K562 (cell line): ENCODE data around the gene OGN. TPM values are rescaled to one million over a fixed set of nuclear protein-coding genes. Genes with fewer than 3 reads are reported as not detected.

ENCODE experiments used
- ATAC-seq: fragments of 200-7000 bp; cut with Tn5 transposase; 3 replicates; pipeline ENCODE4 v1.9.1; 2020; ENCODE audit warnings: moderate library complexity
- BruUV-seq: library from RNA; stranded (reverse); fragments of 400-500 nt; replicated peaks from 2 replicates; lab custom pipeline; 2021; lab: Mats Ljungman, UMichigan
- CTCF ChIA-PET: fragments of 300-600 bp; formaldehyde crosslinking; extraction: SDS; loops from one replicate; lab custom pipeline; 2021; ENCODE audit warnings: low intra/inter-chr PET ratio; lab: Yijun Ruan, JAX
- POLR2A ChIA-PET: fragments of 300-600, 350-650 bp; sonication (Branson Sonifier 250); formaldehyde crosslinking; extraction: SDS; loops from one replicate; lab custom pipeline; 2021; ENCODE audit warnings: antibody characterized with exemption, inconsistent platforms; lab: Yijun Ruan, JAX
- DNase-seq, 4 experiments: peaks; one replicate each; pipeline versions ENCODE4 v3.0.0 to v3.0.0-alpha.2; 2011 to 2018; ENCODE audit warnings: low spot score in 3 of 4, mixed read lengths in 3 of 4; ENCODE audit errors: extremely low read depth in 1 of 4
- FAIRE-seq: peaks from 2 replicates; lab custom pipeline; 2011; peaks lifted over from hg19 to GRCh38; lab: Jason Lieb, UNC
- H2AFZ ChIP-seq: 2 replicates; pipeline ENCODE4 v1.6.0; 2011; ENCODE audit warnings: low read depth, low read length, control low read depth, inconsistent platforms
- H3K27ac ChIP-seq: fragments of 200-600 bp; 3 replicates; pipeline ENCODE4 v1.8.0; 2011; ENCODE audit warnings: low read depth, mild to moderate bottlenecking, control low read depth, inconsistent platforms, low read length, moderate library complexity, mixed read lengths; ENCODE audit errors: extremely low read depth
- H3K27me3 ChIP-seq, 2 experiments: fragments of 300-600 bp in 1 of 2; 2 replicates in 1 of 2; 3 replicates in 1 of 2; pipeline versions ENCODE4 v1.6.0 to v1.8.0; 2011; ENCODE audit warnings: inconsistent platforms in 2 of 2, low read length in 2 of 2, mild to moderate bottlenecking in 1 of 2, mixed read lengths in 1 of 2, moderate library complexity in 1 of 2; ENCODE audit not compliant: control insufficient read depth in 2 of 2, insufficient read depth in 2 of 2
- H3K36me3 ChIP-seq: fragments of 300-600 bp; 3 replicates; pipeline ENCODE4 v1.8.0; 2011; ENCODE audit warnings: mild to moderate bottlenecking, low read length, inconsistent platforms; ENCODE audit not compliant: control insufficient read depth, insufficient read depth
- H3K4me1 ChIP-seq, 2 experiments: fragments of 200-600 bp in 1 of 2; replicated peaks in 1 of 2; 2 replicates in 1 of 2; 3 replicates in 1 of 2; pipeline versions ENCODE4 v1.5.1 to v1.8.0; 2011; ENCODE audit warnings: inconsistent platforms in 2 of 2, low read length in 2 of 2, mild to moderate bottlenecking in 1 of 2, mixed read lengths in 1 of 2, moderate library complexity in 1 of 2; ENCODE audit not compliant: control insufficient read depth in 2 of 2, insufficient read depth in 2 of 2
- H3K4me2 ChIP-seq: 2 replicates; pipeline ENCODE4 v1.6.1; 2011; ENCODE audit warnings: low read length, control low read depth, inconsistent platforms, mixed read lengths; ENCODE audit not compliant: insufficient read depth
- H3K4me3 ChIP-seq: fragments of 200-600 bp; sonication (generic), shearing (Covaris generic); 2 replicates; pipeline ENCODE4 v1.5.1; 2016; ENCODE audit warnings: control low read depth, inconsistent platforms
- H3K79me2 ChIP-seq: fragments of 200-600 bp; 3 replicates; pipeline ENCODE4 v1.8.0; 2011; ENCODE audit warnings: low read length, inconsistent platforms; ENCODE audit not compliant: control insufficient read depth, insufficient read depth
- H3K9ac ChIP-seq, 2 experiments: 2 replicates each; pipeline versions ENCODE4 v1.6.0 to v1.6.1; 2011; ENCODE audit warnings: low read depth in 2 of 2, low read length in 2 of 2, control low read depth in 1 of 2, inconsistent platforms in 1 of 2, mild to moderate bottlenecking in 1 of 2, mixed read lengths in 1 of 2; ENCODE audit not compliant: insufficient read depth in 1 of 2
- H3K9me1 ChIP-seq: one replicate; pipeline ENCODE4 v1.6.0; 2011; ENCODE audit warnings: inconsistent platforms, mild to moderate bottlenecking, low read length, moderate library complexity; ENCODE audit not compliant: control insufficient read depth, insufficient read depth
- H3K9me3 ChIP-seq: replicated peaks from 2 replicates; pipeline ENCODE4 v1.5.1; 2011; ENCODE audit warnings: low read depth, low read length, inconsistent platforms; ENCODE audit not compliant: control insufficient read depth, insufficient read depth
- H4K20me1 ChIP-seq: replicated peaks from 2 replicates; pipeline ENCODE4 v1.6.1; 2011; ENCODE audit warnings: low read length, inconsistent platforms, mixed read lengths; ENCODE audit not compliant: control insufficient read depth, insufficient read depth
- CC2D1A ChIP-seq: fragments of 450-650 bp; IDR thresholded peaks from 2 replicates; pipeline ENCODE4 v1.6.1; 2017; ENCODE audit warnings: mild to moderate bottlenecking
- ELF2 ChIP-seq: fragments of 250-450 bp; sonication (Bioruptor Pico); IDR thresholded peaks from 2 replicates; pipeline ENCODE4 v1.5.0; 2021; ENCODE audit warnings: mild to moderate bottlenecking
- NFIC ChIP-seq: fragments of 450-650 bp; IDR thresholded peaks from 2 replicates; pipeline ENCODE4 v1.6.1; 2017; ENCODE audit warnings: mild to moderate bottlenecking, inconsistent platforms
- PURB ChIP-seq: sonication (generic); formaldehyde crosslinking; IDR thresholded peaks from 2 replicates; pipeline ENCODE4 v1.9.0; 2021; ENCODE audit warnings: low read depth, mild to moderate bottlenecking, missing genetic modification reagents
- SMAD3 ChIP-seq: fragments of 450-650 bp; formaldehyde crosslinking; conservative IDR thresholded peaks from 2 replicates; pipeline ENCODE4 v1.4.0; 2020; ENCODE audit warnings: mild to moderate bottlenecking
- STAG1 ChIP-seq: sonication (generic); formaldehyde crosslinking; IDR thresholded peaks from 2 replicates; pipeline ENCODE4 v1.5.0; 2020; ENCODE audit warnings: missing genetic modification reagents, borderline replicate concordance
- THRAP3 ChIP-seq: fragments of 450-650 bp; IDR thresholded peaks from 2 replicates; pipeline ENCODE4 v1.6.1; 2016; ENCODE audit warnings: mild to moderate bottlenecking, inconsistent platforms, borderline replicate concordance
- U2AF2 ChIP-seq: fragments of 200-400 bp; formaldehyde crosslinking; optimal IDR thresholded peaks from 2 replicates; pipeline ENCODE3; 2017; ENCODE audit warnings: low read depth, mild to moderate bottlenecking, low read length
- ZNF197 ChIP-seq: fragments of 200-800 bp; sonication (Bioruptor generic); IDR thresholded peaks from 2 replicates; pipeline ENCODE4 v1.6.1; 2016; ENCODE audit warnings: low read depth, missing genetic modification characterization, missing compliant biosample characterization
- ZNF644 ChIP-seq: fragments of 200-800 bp; sonication (Bioruptor generic); IDR thresholded peaks from 2 replicates; pipeline ENCODE4 v1.6.1; 2016; ENCODE audit warnings: low read depth, missing genetic modification characterization, missing compliant biosample characterization
- WGBS: fragments of 100-300 bp; shearing (Covaris generic); methylation state at CpG from one replicate; pipeline ENCODE4 v1.1.6; 2016; ENCODE audit warnings: low coverage, mixed read lengths; ENCODE audit not compliant: insufficient coverage; ENCODE audit errors: missing lambda C conversion rate; 5-methylcytosine and 5-hydroxymethylcytosine counted together
- in situ Hi-C: fragments of 300-500 bp; cut with MboI; formaldehyde crosslinking; loops from 4 replicates; pipeline ENCODE4 v1.15.0; 2018; ENCODE audit warnings: inconsistent platforms, mixed read lengths
- intact Hi-C: fragments of 100-400 bp; cut with micrococcal nuclease; formaldehyde crosslinking; loops from 2 replicates; pipeline ENCODE4 v1.14.2; 2022
- polyA plus RNA-seq, 8 experiments: library from polyadenylated mRNA; depleted of rRNA in 4 of 8; stranded (reverse) in 5 of 8; unstranded in 3 of 8; fragments of >200 nt; fragmentation: Nextera tagmentation in 2 of 8; fragmentation: Illumina TruSeq in 1 of 8; extraction: Ambion mirVana in 2 of 8; extraction: Trizol in 1 of 8; gene quantifications; 2 replicates each; pipeline versions ENCODE4 v1.2.1 to v1.2.3, GENCODE V29; 2011 to 2014; ENCODE audit warnings: inconsistent platforms in 1 of 8, missing spikeins in 1 of 8
- total RNA-seq, 7 experiments: library from RNA; depleted of rRNA in 6 of 7; stranded (reverse); fragments of >200 nt in 6 of 7; fragmentation: Illumina TruSeq in 2 of 7; extraction: Trizol in 2 of 7; gene quantifications; 2 replicates each; pipeline versions ENCODE4 v1.2.1 to v1.2.3, GENCODE V29; 2011 to 2021; ENCODE audit warnings: low replicate concordance in 1 of 7

Gene OGN
- total and polyA plus RNA-seq, 9 of the 15 experiments (the other 6 are each of a cell fraction or from before 2014, with no cell fraction given), result 0.07 to 0.17 TPM; not detected in 7

GRCh38 chr9:92333282-92333634 lies 71.1 kb downstream of the OGN start:
- CTCF ChIA-PET, result no interaction called here
- DNase-seq, result no peak
- in situ Hi-C loops, result no loop called here

More at GRCh38 chr9:92333282-92333634, 71.1 kb downstream of the OGN start:
- FAIRE-seq (no peak), ATAC-seq (no peak)
- no peak overlapping the region for H3K4me3 ChIP-seq
- no peak overlapping the region for H3K4me2 ChIP-seq
- H3K9me1 ChIP-seq, result no peaks in the 10 kb centered on the region
- H3K27me3 ChIP-seq, result no peaks in the 10 kb centered on the region
- POLR2A ChIA-PET, result no interaction called here
- no peak overlapping the region for H3K9ac ChIP-seq
- TF ChIP-seq STAG1 (CRISPR knock-in tag) (no peak), ELF2 (CRISPR knock-in tag) (no peak), THRAP3 (no peak), CC2D1A (no peak), U2AF2 (no peak), ZNF197 (CRISPR knock-in tag) (no peak), ZNF644 (no peak), SMAD3 (CRISPR knock-in tag) (no peak), NFIC (no peak), PURB (CRISPR knock-in tag) (no peak)
- intact Hi-C loops, result no loop called here
- WGBS, result 97% methylated on average over 2 of the region's 2 CpGs
- H3K36me3 ChIP-seq, result peaks cover 39% of the 10 kb centered on the region
- no peaks in the 10 kb centered on the region for H3K9me3 ChIP-seq
- H3K27ac ChIP-seq, result no peak overlapping the region
- BruUV-seq, result no TSS peak
- no peaks in the 10 kb centered on the region for H4K20me1 ChIP-seq
- no peaks in the 10 kb centered on the region; a peak in 1 of 5 replicates for H3K4me1 ChIP-seq
- H2AFZ ChIP-seq, result no peak overlapping the region
- H3K79me2 ChIP-seq, result peaks cover 4% of the 10 kb centered on the region; the same call in 1 of the 3 replicates

Other genes starting within 250 kb of the OGN start
- gene IARS1, start 110.9 kb downstream of the OGN start, total RNA-seq (2014; rRNA removed), result 240 and 256 TPM in 2 replicates
- gene IARS1, start 110.9 kb downstream of the OGN start, total RNA-seq (2014; rRNA removed; fragmentation: Illumina TruSeq; extraction: Trizol), result 371 and 390 TPM in 2 replicates
- 254 and 275 TPM in 2 replicates for gene IARS1, start 110.9 kb downstream of the OGN start, total RNA-seq (2015; rRNA removed; fragmentation: Illumina TruSeq; extraction: Trizol)
- gene IARS1, start 110.9 kb downstream of the OGN start, total RNA-seq (2021), result 216 and 234 TPM in 2 replicates
- gene IARS1, start 110.9 kb downstream of the OGN start, polyA plus RNA-seq (2011; rRNA removed), result 124 and 133 TPM in 2 replicates
- gene IARS1, start 110.9 kb downstream of the OGN start, polyA plus RNA-seq (2014; fragmentation: Illumina TruSeq; extraction: Trizol), result 228 and 249 TPM in 2 replicates
- 100 to 1,000 TPM; 119 to 224 TPM for gene IARS1, start 110.9 kb downstream of the OGN start, polyA plus RNA-seq (2014; fragmentation: Nextera tagmentation; extraction: Ambion mirVana)
- gene IARS1, start 110.9 kb downstream of the OGN start, polyA plus RNA-seq (2014; rRNA removed), result 147 and 158 TPM in 2 replicates
- gene NOL8, start 79.2 kb downstream of the OGN start, total RNA-seq (2014; rRNA removed), result 46.9 and 51.3 TPM in 2 replicates
- gene NOL8, start 79.2 kb downstream of the OGN start, total RNA-seq (2014; rRNA removed; fragmentation: Illumina TruSeq; extraction: Trizol), result 57.1 and 64.7 TPM in 2 replicates
- gene NOL8, start 79.2 kb downstream of the OGN start, total RNA-seq (2015; rRNA removed; fragmentation: Illumina TruSeq; extraction: Trizol), result 57.4 and 64.8 TPM in 2 replicates
- gene NOL8, start 79.2 kb downstream of the OGN start, total RNA-seq (2021), result 51.5 and 55.0 TPM in 2 replicates
- gene NOL8, start 79.2 kb downstream of the OGN start, polyA plus RNA-seq (2011; rRNA removed), result 41.3 and 51.9 TPM in 2 replicates
- gene NOL8, start 79.2 kb downstream of the OGN start, polyA plus RNA-seq (2014; fragmentation: Illumina TruSeq; extraction: Trizol), result 66.0 and 88.8 TPM in 2 replicates
- gene NOL8, start 79.2 kb downstream of the OGN start, polyA plus RNA-seq (2014; fragmentation: Nextera tagmentation; extraction: Ambion mirVana), result 10 to 100 TPM; 83.4 to 91.5 TPM
- 58.7 and 62.5 TPM in 2 replicates for gene NOL8, start 79.2 kb downstream of the OGN start, polyA plus RNA-seq (2014; rRNA removed)
- gene CENPP, start 78.6 kb downstream of the OGN start, total RNA-seq (2014; rRNA removed), result 16.1 and 17.7 TPM in 2 replicates
- 22.6 and 27.7 TPM in 2 replicates for gene CENPP, start 78.6 kb downstream of the OGN start, total RNA-seq (2014; rRNA removed; fragmentation: Illumina TruSeq; extraction: Trizol)
- gene CENPP, start 78.6 kb downstream of the OGN start, total RNA-seq (2015; rRNA removed; fragmentation: Illumina TruSeq; extraction: Trizol), result 23.4 and 28.5 TPM in 2 replicates
- gene CENPP, start 78.6 kb downstream of the OGN start, total RNA-seq (2021), result 17.9 and 19.7 TPM in 2 replicates
- gene CENPP, start 78.6 kb downstream of the OGN start, polyA plus RNA-seq (2011; rRNA removed), result 15.0 and 17.9 TPM in 2 replicates
- 24.1 and 25.8 TPM in 2 replicates for gene CENPP, start 78.6 kb downstream of the OGN start, polyA plus RNA-seq (2014; fragmentation: Illumina TruSeq; extraction: Trizol)
- 10 to 100 TPM in 1 of 2 experiments, 1 to 10 TPM in 1; 8.0 to 10.2 TPM for gene CENPP, start 78.6 kb downstream of the OGN start, polyA plus RNA-seq (2014; fragmentation: Nextera tagmentation; extraction: Ambion mirVana)
- gene CENPP, start 78.6 kb downstream of the OGN start, polyA plus RNA-seq (2014; rRNA removed), result 18.5 and 20.9 TPM in 2 replicates
- not detected in 2 replicates for gene OMD, start 19.9 kb upstream of the OGN start, total RNA-seq (2014; rRNA removed)
- gene OMD, start 19.9 kb upstream of the OGN start, total RNA-seq (2014; rRNA removed; fragmentation: Illumina TruSeq; extraction: Trizol), result not detected in 2 replicates
- gene OMD, start 19.9 kb upstream of the OGN start, total RNA-seq (2015; rRNA removed; fragmentation: Illumina TruSeq; extraction: Trizol), result not detected in 2 replicates
- gene OMD, start 19.9 kb upstream of the OGN start, total RNA-seq (2021), result not detected in 2 replicates
- not detected in 2 replicates for gene OMD, start 19.9 kb upstream of the OGN start, polyA plus RNA-seq (2011; rRNA removed)
- gene OMD, start 19.9 kb upstream of the OGN start, polyA plus RNA-seq (2014; fragmentation: Illumina TruSeq; extraction: Trizol), result not detected in 2 replicates
- gene OMD, start 19.9 kb upstream of the OGN start, polyA plus RNA-seq (2014; fragmentation: Nextera tagmentation; extraction: Ambion mirVana), result under 1 TPM in 1 of 2 experiments, not detected in 1; 0.21 TPM
- not detected in 2 replicates for gene OMD, start 19.9 kb upstream of the OGN start, polyA plus RNA-seq (2014; rRNA removed)
- gene ASPN, start 77.9 kb upstream of the OGN start, total RNA-seq (2014; rRNA removed), result not detected in 2 replicates
- not detected in 2 replicates for gene ASPN, start 77.9 kb upstream of the OGN start, total RNA-seq (2014; rRNA removed; fragmentation: Illumina TruSeq; extraction: Trizol)
- gene ASPN, start 77.9 kb upstream of the OGN start, total RNA-seq (2015; rRNA removed; fragmentation: Illumina TruSeq; extraction: Trizol), result not detected in 2 replicates
- not detected in 2 replicates for gene ASPN, start 77.9 kb upstream of the OGN start, total RNA-seq (2021)
- gene ASPN, start 77.9 kb upstream of the OGN start, polyA plus RNA-seq (2011; rRNA removed), result not detected in 2 replicates
- gene ASPN, start 77.9 kb upstream of the OGN start, polyA plus RNA-seq (2014; fragmentation: Illumina TruSeq; extraction: Trizol), result not detected in 2 replicates
- gene ASPN, start 77.9 kb upstream of the OGN start, polyA plus RNA-seq (2014; fragmentation: Nextera tagmentation; extraction: Ambion mirVana), result under 1 TPM; 0.03 to 0.07 TPM
- not detected in 2 replicates for gene ASPN, start 77.9 kb upstream of the OGN start, polyA plus RNA-seq (2014; rRNA removed)
- gene ECM2, start 131.4 kb upstream of the OGN start, total RNA-seq (2014; rRNA removed), result not detected in 2 replicates
- gene ECM2, start 131.4 kb upstream of the OGN start, total RNA-seq (2014; rRNA removed; fragmentation: Illumina TruSeq; extraction: Trizol), result not detected in 2 replicates
- not detected in 2 replicates for gene ECM2, start 131.4 kb upstream of the OGN start, total RNA-seq (2015; rRNA removed; fragmentation: Illumina TruSeq; extraction: Trizol)
- not detected in 2 replicates for gene ECM2, start 131.4 kb upstream of the OGN start, total RNA-seq (2021)
- not detected in 2 replicates for gene ECM2, start 131.4 kb upstream of the OGN start, polyA plus RNA-seq (2011; rRNA removed)
- gene ECM2, start 131.4 kb upstream of the OGN start, polyA plus RNA-seq (2014; fragmentation: Illumina TruSeq; extraction: Trizol), result not detected in 2 replicates
- gene ECM2, start 131.4 kb upstream of the OGN start, polyA plus RNA-seq (2014; fragmentation: Nextera tagmentation; extraction: Ambion mirVana), result under 1 TPM; 0.03 to 0.07 TPM
- gene ECM2, start 131.4 kb upstream of the OGN start, polyA plus RNA-seq (2014; rRNA removed), result not detected in 2 replicates